Measurements from ENCODE around the gene SERPINB6. TPM values are rescaled to one million over a fixed set of nuclear protein-coding genes. Genes with fewer than 3 reads are reported as not detected.

Gene SERPINB6
- total and polyA plus RNA-seq, 2 experiments from 2014 or later = 95.7 to 149 TPM

DNA sequence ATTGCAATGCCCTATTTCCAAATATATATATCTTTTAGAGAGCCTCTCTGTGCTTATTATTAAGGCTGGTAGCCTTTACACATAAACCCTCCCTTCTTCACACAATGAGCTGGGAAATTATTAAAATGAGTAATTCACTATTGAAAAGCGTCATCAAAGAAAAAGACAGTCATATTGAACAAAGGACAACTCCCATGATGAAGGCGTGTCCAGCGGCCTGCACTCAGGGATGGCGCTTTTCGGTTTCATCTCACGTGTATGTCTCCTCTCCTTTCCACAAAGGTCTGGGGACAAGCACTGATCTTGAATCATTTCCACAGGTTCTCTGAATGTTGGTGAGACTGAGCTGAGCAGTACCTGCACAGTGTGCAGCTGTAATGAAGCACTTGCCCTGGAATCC, 71.8 kb downstream of the SERPINB6 start:
- WGBS, 2 experiments (ENCODE audit: low coverage in 1 of 2, low lambda C conversion rate in 2 of 2, missing lambda C conversion rate in 2 of 2) = 90 to 93% methylated on average over 6 of the region's 6 CpGs
- Histone ChIP-seq H2AFZ (no peak overlapping the region), H4K20me1 (ENCODE audit: insufficient read depth) (no peaks in the 10 kb centered on the region), H3K27ac (no peak overlapping the region), H3K9me2 (ENCODE audit: insufficient read depth) (no peaks in the 10 kb centered on the region), H3K4me3 (no peak overlapping the region), H3K9ac (no peak overlapping the region), H3K4me2 (ENCODE audit: unreplicated experiment) (no peak overlapping the region), H3K27me3 (replicated peaks; ENCODE audit: insufficient read depth) (no peaks in the 10 kb centered on the region), H3K9me3 (ENCODE audit: low read depth) (no peaks in the 10 kb centered on the region), H3K79me2 (ENCODE audit: insufficient read depth) (no peaks in the 10 kb centered on the region), H3K36me3 (ENCODE audit: low read depth) (no peaks in the 10 kb centered on the region), H3F3A (ENCODE audit: insufficient read depth) (no peaks in the 10 kb centered on the region), H3K4me1 (ENCODE audit: insufficient read depth) (peaks cover 7% of the 10 kb centered on the region; the same call in 1 of the 2 replicates)
- in situ Hi-C loops (cut with MboI) = no loop called here
- DNase-seq = no peak
- TF ChIP-seq EZH2phosphoT487 (IDR thresholded peaks at IDR 0.05; ENCODE audit: insufficient read depth, low read depth) = no peak
- no peak for TF ChIP-seq EZH2 (IDR thresholded peaks at IDR 0.05; ENCODE audit: insufficient read depth, poor library complexity, severe bottlenecking)

Other genes with a start within 250 kb of the SERPINB6 start
- gene MYLK4, start 220.6 kb downstream of the SERPINB6 start, total RNA-seq (2014; rRNA removed; shearing (Covaris generic)) = 0.43 and 0.51 TPM in 2 replicates
- 0.20 and 0.24 TPM in 2 replicates for gene MYLK4, start 220.6 kb downstream of the SERPINB6 start, polyA plus RNA-seq (2016; fragmentation: Nextera tagmentation; extraction: Ambion mirVana)
- 63.1 and 64.9 TPM in 2 replicates for gene WRNIP1, start 206.2 kb downstream of the SERPINB6 start, total RNA-seq (2014; rRNA removed; shearing (Covaris generic))
- 16.8 and 17.0 TPM in 2 replicates for gene WRNIP1, start 206.2 kb downstream of the SERPINB6 start, polyA plus RNA-seq (2016; fragmentation: Nextera tagmentation; extraction: Ambion mirVana)
- gene SERPINB1, start 129.7 kb downstream of the SERPINB6 start, total RNA-seq (2014; rRNA removed; shearing (Covaris generic)) = 13.8 and 28.3 TPM in 2 replicates
- gene SERPINB1, start 129.7 kb downstream of the SERPINB6 start, polyA plus RNA-seq (2016; fragmentation: Nextera tagmentation; extraction: Ambion mirVana) = 32.5 and 32.8 TPM in 2 replicates
- 1.1 and 2.4 TPM in 2 replicates for gene SERPINB9, start 68.3 kb downstream of the SERPINB6 start, total RNA-seq (2014; rRNA removed; shearing (Covaris generic))
- gene SERPINB9, start 68.3 kb downstream of the SERPINB6 start, polyA plus RNA-seq (2016; fragmentation: Nextera tagmentation; extraction: Ambion mirVana) = 0.91 and 1.1 TPM in 2 replicates
- 26.2 and 29.6 TPM in 2 replicates for gene NQO2, start 28.3 kb upstream of the SERPINB6 start, total RNA-seq (2014; rRNA removed; shearing (Covaris generic))
- gene NQO2, start 28.3 kb upstream of the SERPINB6 start, polyA plus RNA-seq (2016; fragmentation: Nextera tagmentation; extraction: Ambion mirVana) = 61.0 and 64.2 TPM in 2 replicates
- 23.3 and 26.2 TPM in 2 replicates for gene RIPK1, start 96.9 kb upstream of the SERPINB6 start, total RNA-seq (2014; rRNA removed; shearing (Covaris generic))
- gene RIPK1, start 96.9 kb upstream of the SERPINB6 start, polyA plus RNA-seq (2016; fragmentation: Nextera tagmentation; extraction: Ambion mirVana) = 15.3 and 16.1 TPM in 2 replicates
- gene BPHL, start 147.1 kb upstream of the SERPINB6 start, total RNA-seq (2014; rRNA removed; shearing (Covaris generic)) = 8.0 and 8.5 TPM in 2 replicates
- gene BPHL, start 147.1 kb upstream of the SERPINB6 start, polyA plus RNA-seq (2016; fragmentation: Nextera tagmentation; extraction: Ambion mirVana) = 20.2 and 21.0 TPM in 2 replicates
- 163 and 190 TPM in 2 replicates for gene TUBB2A, start 186.0 kb upstream of the SERPINB6 start, total RNA-seq (2014; rRNA removed; shearing (Covaris generic))
- 190 and 195 TPM in 2 replicates for gene TUBB2A, start 186.0 kb upstream of the SERPINB6 start, polyA plus RNA-seq (2016; fragmentation: Nextera tagmentation; extraction: Ambion mirVana)

Measured in GM23248 (cell line).